ENCODE measurements around the gene TBC1D10A.

Gene TBC1D10A

DNA sequence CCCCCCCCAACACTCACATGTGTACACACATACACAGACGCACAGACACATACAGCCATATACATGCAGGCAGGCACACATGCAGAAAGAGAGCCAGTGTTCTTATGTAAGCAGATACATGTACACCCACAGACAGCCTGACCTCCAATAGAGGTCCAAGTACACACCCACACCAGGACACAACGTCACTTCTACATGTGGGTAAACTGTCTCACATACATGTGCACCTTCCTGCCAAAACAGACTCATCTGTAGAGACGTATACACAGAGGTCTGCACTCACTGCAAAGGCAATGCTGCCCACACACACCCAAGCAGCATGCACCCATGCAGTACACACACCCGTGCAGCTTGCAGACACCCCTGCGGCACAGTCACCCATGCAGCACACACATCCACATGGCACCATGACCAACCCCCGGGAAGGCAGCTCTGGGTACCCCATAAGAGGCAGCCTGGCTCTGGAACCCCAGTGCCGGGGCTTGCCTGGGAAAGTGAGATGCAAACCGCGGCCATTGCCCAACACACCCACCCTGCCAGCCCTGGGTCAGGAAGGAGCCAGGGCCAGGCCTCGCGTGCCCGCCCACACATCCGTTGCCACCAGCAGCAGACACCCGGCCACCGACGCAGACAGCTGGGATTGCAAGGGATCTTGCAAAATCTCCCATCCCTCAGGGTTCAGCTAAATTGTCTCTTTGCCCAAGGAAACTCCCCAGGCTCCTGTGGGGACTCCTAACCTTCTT, 47.5 kb downstream of the TBC1D10A start:
- TF ChIP-seq, protein P1, sequence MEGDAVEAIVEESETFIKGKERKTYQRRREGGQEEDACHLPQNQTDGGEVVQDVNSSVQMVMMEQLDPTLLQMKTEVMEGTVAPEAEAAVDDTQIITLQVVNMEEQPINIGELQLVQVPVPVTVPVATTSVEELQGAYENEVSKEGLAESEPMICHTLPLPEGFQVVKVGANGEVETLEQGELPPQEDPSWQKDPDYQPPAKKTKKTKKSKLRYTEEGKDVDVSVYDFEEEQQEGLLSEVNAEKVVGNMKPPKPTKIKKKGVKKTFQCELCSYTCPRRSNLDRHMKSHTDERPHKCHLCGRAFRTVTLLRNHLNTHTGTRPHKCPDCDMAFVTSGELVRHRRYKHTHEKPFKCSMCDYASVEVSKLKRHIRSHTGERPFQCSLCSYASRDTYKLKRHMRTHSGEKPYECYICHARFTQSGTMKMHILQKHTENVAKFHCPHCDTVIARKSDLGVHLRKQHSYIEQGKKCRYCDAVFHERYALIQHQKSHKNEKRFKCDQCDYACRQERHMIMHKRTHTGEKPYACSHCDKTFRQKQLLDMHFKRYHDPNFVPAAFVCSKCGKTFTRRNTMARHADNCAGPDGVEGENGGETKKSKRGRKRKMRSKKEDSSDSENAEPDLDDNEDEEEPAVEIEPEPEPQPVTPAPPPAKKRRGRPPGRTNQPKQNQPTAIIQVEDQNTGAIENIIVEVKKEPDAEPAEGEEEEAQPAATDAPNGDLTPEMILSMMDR (IDR thresholded peaks at IDR 0.05) = no peak

DNA sequence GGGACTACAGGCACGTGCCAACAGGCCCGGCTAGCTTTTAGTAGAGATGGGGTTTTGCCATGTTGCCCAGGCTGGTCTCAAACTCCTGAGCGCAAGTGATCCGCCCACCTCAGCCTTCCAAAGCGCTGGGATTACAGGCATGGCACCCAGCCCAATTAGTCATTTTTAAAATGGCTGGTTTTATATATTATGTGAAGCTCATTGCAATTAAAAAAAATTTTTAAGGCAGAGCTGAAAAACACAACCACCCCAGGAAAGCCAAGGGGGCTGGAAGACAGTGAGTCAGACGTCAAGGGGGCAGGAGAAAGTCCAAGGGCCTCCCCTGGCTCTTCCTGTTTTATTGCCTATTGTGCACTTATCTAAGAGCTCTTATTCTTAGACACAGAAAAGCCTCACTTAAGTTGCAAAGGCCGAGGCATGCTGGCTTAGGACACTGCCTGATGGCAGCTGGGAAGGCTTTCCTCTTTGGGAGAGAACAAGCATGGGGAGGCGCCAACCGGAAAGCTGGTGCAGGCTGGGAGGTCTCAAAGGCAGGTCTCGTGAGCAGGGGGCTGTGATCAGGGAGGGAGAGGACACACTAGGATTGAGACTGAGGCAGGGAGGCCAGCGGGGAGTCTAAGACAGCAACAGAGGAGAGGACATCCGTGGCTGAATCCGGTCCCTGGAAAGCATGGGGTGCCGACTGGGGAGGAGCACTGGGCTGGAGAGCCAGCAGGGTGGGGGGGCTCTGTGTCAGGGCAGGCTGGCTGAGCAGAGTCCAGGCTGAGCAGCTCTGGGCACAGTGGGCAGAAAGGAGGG, 49.0 kb downstream of the TBC1D10A start:
- TF ChIP-seq, protein P1 (IDR thresholded peaks at IDR 0.05) = no peak

DNA sequence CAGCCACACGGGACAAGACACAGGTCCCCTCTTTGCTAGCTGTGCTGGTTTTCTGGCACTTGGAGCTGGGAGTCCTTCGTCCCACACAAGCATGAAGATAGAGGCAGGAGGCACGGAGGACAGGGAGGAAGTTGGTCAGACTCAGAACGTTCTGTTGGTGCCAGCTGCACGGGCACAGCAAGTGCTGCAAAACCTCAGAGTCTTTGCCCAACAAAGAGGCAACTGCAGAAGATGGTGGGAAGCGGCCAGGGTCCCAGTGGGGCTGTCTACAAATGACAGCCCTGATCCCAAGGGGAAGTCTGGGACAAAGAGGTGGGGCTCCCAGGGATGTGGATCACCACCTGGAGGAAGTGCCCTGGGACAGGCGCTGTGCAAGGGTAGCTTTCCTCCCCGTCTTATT, 50.7 kb downstream of the TBC1D10A start:
- TF ChIP-seq, protein P1 (IDR thresholded peaks at IDR 0.05) = no peak

DNA sequence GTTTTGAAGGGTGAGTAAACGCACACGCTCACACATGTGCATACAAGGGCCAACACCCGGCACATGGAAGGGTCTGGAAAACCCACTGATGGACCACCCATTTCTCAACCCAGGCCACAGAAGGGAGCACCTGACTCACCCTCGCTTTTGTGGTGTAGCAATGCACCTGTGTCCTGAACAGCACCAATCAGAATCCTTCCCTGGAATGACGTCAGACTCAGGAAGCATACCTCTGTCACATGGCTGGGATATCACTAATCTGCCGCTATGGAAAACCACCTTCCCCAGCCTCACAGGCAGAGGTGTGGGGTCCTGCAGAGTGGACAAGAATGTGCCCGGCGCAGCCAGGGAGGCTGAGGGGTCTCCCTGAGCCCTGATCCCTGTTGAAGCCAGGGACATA, 51.1 kb downstream of the TBC1D10A start:
- TF ChIP-seq, protein P1 (IDR thresholded peaks at IDR 0.05) = no peak

DNA sequence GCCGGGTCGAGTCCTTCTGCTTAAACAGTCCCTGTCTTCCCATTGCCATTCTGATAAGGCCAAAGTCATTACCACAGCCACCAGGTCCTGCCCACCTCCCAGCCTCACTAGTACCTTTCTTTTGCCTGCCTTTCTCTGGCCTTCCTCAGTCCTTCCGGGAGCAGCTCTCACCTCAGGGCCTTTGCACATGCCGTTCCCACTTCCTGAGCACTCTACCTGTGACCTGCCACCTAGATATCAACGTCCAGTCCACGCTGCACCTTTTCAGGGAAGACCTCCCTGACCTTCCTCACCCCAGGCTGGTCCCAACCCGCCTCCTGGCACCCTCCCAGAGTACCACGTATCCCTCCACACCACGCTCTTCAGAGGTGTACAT, 52.3 kb downstream of the TBC1D10A start:
- TF ChIP-seq, protein P1 (IDR thresholded peaks at IDR 0.05) = no peak

DNA sequence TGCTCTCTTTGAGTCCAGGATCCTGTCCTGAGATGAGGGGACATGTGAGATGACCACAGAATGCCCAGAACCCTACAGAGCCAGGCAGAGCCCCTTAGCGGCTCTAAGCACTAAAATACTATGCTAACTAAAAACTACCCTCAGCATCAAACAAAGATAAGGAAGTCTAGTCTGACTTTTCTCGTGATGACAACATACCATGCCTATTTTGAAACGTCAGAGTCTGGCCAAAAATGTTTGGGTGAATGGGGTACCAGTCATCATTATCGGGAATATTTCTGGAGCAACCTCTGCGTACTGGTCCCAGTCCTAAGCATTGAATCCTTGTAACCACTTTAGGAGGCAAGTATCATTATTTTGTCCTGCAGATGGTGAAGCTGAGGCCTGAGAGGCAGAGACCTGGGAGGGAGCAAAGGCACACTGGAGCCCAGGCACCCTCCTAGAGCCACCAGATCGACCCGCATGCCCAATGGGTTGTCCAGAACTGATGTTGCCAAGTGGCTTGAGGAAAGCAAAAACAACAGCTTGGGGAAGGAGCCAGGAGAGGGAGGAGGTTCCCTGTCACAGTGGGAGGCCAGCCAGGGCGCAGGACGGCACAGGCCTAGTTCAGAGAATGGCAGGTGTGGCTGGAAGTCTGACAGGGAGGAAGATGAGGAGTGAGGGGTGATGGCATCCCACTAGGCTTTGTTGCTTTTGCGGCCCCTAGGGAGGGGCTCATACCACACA, 52.9 kb downstream of the TBC1D10A start:
- TF ChIP-seq, protein P1 (IDR thresholded peaks at IDR 0.05) = no peak

DNA sequence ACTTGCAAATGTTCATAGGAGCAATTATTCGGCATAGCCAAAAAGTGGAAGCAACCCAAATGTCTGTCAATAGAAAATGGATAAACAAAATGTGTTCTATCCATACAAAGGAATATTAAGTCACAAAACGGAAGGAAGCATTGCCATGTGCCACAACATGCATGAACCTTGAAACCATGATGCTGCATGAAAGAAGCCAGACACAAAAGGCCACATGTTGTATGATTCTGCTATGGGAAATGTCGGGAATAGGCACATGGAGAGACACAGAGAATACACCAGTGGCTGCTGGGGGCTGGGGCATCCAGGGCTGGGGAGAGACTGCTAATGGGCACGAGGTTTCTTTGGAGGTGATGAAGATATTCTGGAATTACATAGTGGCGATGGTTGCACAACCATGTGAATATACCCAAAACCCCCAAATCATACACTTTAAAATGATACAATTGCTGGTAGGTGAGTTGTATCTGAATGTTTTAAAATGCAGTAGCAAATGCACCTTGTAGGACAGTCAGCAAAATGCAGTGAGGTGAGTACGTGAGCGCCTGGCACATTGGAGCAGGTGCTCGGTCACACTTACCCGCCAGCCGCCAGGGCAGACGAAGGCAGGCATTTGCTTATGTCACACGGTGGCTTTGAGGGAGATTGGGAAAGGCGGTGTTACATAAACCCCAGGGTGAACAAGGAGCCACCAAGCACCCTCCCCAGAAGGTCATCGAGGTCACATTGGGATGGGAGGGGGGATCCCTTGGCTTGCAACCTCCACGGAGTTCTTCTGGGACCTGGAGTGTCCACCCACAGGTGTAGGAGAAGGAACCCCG, 53.8 kb downstream of the TBC1D10A start:
- TF ChIP-seq, protein P1 (IDR thresholded peaks at IDR 0.05) = no peak

Data from LNCAP (cell line).